Right lobe of liver (tissue), 6 donors: ENCODE data around the gene SH2D2A. TPM values are rescaled to one million over a fixed set of nuclear protein-coding genes. Genes with fewer than 3 reads are reported as not detected.
A peak's percentile ranks its signal among the peaks of the same experiment; 100 is the strongest.
"Not testable (repeated sequence)": the region's sequence is repeated elsewhere in the genome, so short reads cannot be mapped to it uniquely, and the experiment has no call there.

Experiments
- ATAC-seq, 4 donors: fragments of 200-7000 bp; cut with Tn5 transposase; one replicate each; pipeline ENCODE4 v1.9.1; 2020; ENCODE audit warnings: mild to moderate bottlenecking in 4 of 4, moderate library complexity in 4 of 4
- DNase-seq, 3 donors: peaks; one replicate each; pipeline ENCODE4 v3.0.0-alpha.2; 2020
- H3K27ac ChIP-seq, 3 donors: fragments of 200-600 bp; one replicate each; pipeline ENCODE4 v1.8.0; 2022
- H3K27me3 ChIP-seq, 2 donors: fragments of 200-600 bp; one replicate each; pipeline ENCODE4 v1.8.0; 2022
- H3K36me3 ChIP-seq, 4 donors: fragments of 200-600 bp; sonication (generic) in 1 of 4; one replicate each; pipeline versions ENCODE4 v1.5.1 to v1.8.0; 2017 to 2022; ENCODE audit warnings: control low read depth in 1 of 4
- H3K4me1 ChIP-seq, 4 donors: fragments of 200-600 bp; sonication (generic) in 1 of 4; one replicate each; pipeline versions ENCODE4 v1.5.1 to v1.8.0; 2017 to 2022; ENCODE audit warnings: control low read depth in 1 of 4
- H3K4me3 ChIP-seq, 3 donors: fragments of 200-600 bp; one replicate each; pipeline ENCODE4 v1.8.0; 2022
- H3K9me3 ChIP-seq, 4 donors: fragments of 200-600 bp; sonication (generic) in 1 of 4; one replicate each; pipeline versions ENCODE4 v1.5.1 to v1.8.0; 2017 to 2022; ENCODE audit warnings: control low read depth in 1 of 4
- POLR2A ChIP-seq: fragments of 450-650 bp; IDR thresholded peaks from one replicate; pipeline ENCODE4 v1.6.1; 2017; ENCODE audit warnings: antibody characterized with exemption, mild to moderate bottlenecking
- WGBS: methylation state at CpG from one replicate; pipeline ENCODE4 v1.1.6; 2018; ENCODE audit warnings: low coverage, low lambda C conversion rate; ENCODE audit not compliant: insufficient coverage; ENCODE audit errors: missing lambda C conversion rate; 5-methylcytosine and 5-hydroxymethylcytosine counted together
- intact Hi-C, 2 donors: fragments of 100-400 bp; cut with DNase I; formaldehyde crosslinking; loops; one replicate each; pipeline versions ENCODE4 v1.11.2 to v1.14.1; 2022
- total RNA-seq, 6 experiments: library from RNA; depleted of rRNA in 2 of 6; stranded (reverse); fragments of >200 nt in 2 of 6; fragmentation: NEBNext Ultra II Directional in 3 of 6; extraction: Animal tissue kit (Norgen Biotek cat#: 25700) in 3 of 6; gene quantifications; one replicate each; pipeline versions ENCODE4 v1.1.0 to v1.2.4, GENCODE V29; 2016 to 2023
- TF ChIP-seq, protein P1 (sequence below), 4 donors: fragments of 200-600 bp in 3 of 4; fragments of 450-650 bp in 1 of 4; IDR thresholded peaks; one replicate each; pipeline versions ENCODE4 v1.5.1 to v1.8.0; 2016 to 2022; ENCODE audit warnings: antibody characterized with exemption in 4 of 4, mild to moderate bottlenecking in 2 of 4
- donor health status: DM: no; HTN: yes; CAD: no.
- donor health status: DM: no; HTN: no; CAD: no.
- donor health status: DM: no; HTN: no; CAD: no.
- donor health status: DM: no; HTN: yes; CAD: no.
- donor health status: DM: no; HTN: yes; CAD: no.

The SH2D2A gene
- total RNA-seq, 6 experiments from 2014 or later = 0.32 to 1.3 (median 0.67) TPM

DNA sequence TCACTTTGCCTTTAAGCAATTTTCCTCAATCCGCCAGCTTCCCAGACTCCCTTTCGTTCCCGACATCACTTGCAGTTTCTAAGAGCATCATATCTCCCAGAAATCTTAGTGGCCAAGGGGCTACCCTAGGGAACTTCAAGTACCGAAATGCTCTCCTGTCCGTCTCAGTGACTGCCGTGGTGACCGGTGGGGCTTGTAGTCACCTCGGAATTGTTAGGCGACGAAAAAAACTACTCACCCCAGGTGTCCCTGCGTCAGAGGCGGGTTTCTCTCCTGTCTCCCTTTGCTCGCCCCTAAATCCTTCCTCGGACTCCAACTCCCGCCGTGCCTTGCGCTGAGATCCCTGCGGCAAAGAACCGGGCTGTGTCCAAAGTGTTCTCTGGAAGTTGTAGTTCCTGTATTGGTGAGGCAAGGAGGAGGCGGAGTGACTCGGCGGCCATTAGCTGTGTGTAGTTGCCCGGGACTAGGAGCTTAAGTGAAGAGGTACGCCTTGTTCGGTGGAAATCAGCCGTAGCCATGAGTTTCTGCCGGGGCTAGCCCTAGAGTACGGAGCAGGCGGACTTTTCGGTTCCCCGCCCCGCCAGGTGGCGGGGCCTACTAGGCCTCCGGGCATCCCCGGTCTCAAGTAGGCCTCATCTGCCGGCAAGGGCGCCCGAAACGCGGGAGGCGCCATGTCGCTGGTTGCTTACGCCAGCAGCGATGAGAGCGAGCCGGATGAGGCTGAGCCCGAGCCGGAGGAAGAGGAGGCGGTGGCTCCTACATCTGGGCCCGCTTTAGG lies 49.4 kb downstream of the SH2D2A start, which contains the start of gene PRCC:
PRCC (plus strand) TSS at position 435 of the 778 bp plus-strand sequence; CDS start at position 672, 237 bp downstream.
- intact Hi-C loops = no loop called here

DNA sequence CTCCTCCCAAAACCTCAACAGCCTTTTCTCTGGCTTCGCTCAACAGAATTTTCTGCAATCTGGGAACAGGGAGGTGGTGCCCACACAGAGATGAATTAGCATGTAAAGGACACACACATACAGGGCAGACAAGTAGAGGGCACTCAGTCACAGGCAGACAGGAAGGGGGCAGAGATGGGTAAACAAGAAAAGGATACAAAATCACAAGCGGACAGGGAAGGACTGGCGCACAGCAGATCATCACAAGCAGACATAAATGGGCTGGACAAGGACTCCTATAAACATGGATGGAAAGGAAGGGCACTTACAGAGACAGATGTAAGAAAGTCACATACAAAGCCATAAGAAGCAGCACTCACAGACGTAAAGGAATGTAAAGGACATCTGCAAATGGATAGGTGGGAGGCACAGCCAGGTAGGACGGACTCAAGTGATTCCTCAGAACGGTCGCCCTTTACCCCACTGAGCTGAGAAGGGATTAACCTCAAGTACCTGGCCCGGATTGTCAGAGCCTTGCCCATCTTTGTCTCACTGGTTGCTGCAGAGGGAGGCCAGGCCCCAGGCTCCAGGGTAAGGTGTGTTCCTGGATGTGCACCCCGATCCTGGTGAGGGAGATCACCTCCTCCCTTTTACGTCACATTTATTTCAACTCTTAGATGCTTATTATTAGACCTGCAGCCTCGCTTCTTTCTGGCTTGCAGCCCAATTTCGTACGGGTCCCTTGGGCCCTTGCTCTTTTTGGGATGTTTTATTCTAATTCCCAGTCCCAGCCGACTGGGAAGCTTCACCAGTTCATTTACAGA lies 50.1 kb downstream of the SH2D2A start:
- peak overlapping the region; percentile 71 to 85 (median 79) for H3K27ac ChIP-seq
- no peak for DNase-seq
- intact Hi-C loops = no loop called here
- H3K4me3 ChIP-seq = peak overlapping the region; percentile 64 to 91 (median 73)
- H3K9me3 ChIP-seq = no peaks in the 10 kb centered on the region
- TF ChIP-seq POLR2A = no peak
- TF ChIP-seq, protein P1, sequence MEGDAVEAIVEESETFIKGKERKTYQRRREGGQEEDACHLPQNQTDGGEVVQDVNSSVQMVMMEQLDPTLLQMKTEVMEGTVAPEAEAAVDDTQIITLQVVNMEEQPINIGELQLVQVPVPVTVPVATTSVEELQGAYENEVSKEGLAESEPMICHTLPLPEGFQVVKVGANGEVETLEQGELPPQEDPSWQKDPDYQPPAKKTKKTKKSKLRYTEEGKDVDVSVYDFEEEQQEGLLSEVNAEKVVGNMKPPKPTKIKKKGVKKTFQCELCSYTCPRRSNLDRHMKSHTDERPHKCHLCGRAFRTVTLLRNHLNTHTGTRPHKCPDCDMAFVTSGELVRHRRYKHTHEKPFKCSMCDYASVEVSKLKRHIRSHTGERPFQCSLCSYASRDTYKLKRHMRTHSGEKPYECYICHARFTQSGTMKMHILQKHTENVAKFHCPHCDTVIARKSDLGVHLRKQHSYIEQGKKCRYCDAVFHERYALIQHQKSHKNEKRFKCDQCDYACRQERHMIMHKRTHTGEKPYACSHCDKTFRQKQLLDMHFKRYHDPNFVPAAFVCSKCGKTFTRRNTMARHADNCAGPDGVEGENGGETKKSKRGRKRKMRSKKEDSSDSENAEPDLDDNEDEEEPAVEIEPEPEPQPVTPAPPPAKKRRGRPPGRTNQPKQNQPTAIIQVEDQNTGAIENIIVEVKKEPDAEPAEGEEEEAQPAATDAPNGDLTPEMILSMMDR (IDR thresholded peaks at IDR 0.05) = no peak
- 7% methylated on average over 11 of the region's 14 CpGs for WGBS
- ATAC-seq = peak; percentile 6 to 22 (median 14)
- peaks cover 0 to 6% (median 0%) of the 10 kb centered on the region in 4 donors for H3K36me3 ChIP-seq
- peaks cover 0 to 30% (median 3%) of the 10 kb centered on the region in 4 donors for H3K4me1 ChIP-seq
- no peaks in the 10 kb centered on the region for H3K27me3 ChIP-seq

More for the DNA sequence above, 49.4 kb downstream of the SH2D2A start, which contains the start of gene PRCC:
- under 1% methylated on average over 19 of the region's 50 CpGs for WGBS
- Histone ChIP-seq H3K9me3 (no peaks in the 10 kb centered on the region), H3K27me3 (no peaks in the 10 kb centered on the region), H3K4me3 (peak within 1 kb of the TSS; percentile 81 to 96 (median 91)), H3K36me3 (peaks cover 0 to 6% (median 0%) of the 10 kb centered on the region in 4 donors), H3K27ac (peak within 1 kb of the TSS; percentile 85 to 93 (median 88)), H3K4me1 (peaks cover 0 to 32% (median 3%) of the 10 kb centered on the region in 4 donors)
- peak; percentile 25 for TF ChIP-seq POLR2A
- TF ChIP-seq, protein P1 (IDR thresholded peaks at IDR 0.05) = no peak
- ATAC-seq (peak; percentile 93 to 98 (median 94)), DNase-seq (peak; percentile 97 to 99 (median 99))

DNA sequence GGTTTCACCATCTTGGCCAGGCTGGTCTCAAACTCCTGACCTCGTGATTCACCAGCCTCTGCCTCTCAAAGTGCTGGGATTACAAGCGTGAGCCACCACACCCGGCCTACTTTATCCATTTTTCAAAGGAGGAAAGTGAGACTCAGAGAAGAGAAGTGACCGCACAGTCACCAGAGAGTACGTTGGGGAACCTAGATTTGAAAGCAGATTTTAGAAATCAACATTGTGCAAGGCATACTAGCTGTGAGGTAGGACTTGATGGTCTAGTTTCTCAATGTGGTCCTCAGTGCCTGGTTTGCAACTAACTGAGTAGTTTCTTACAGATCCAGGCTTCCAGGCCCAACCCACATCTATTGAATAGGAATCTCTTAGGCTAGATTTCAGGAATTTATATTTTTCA lies 51.0 kb downstream of the SH2D2A start:
- Histone ChIP-seq H3K4me3 (peak overlapping the region in 2 of 3 donors; percentile 73 to 91), H3K4me1 (peaks cover 0 to 22% (median 3%) of the 10 kb centered on the region in 4 donors), H3K36me3 (peaks cover 0 to 5% (median 0%) of the 10 kb centered on the region in 4 donors), H3K9me3 (no peaks in the 10 kb centered on the region), H3K27me3 (no peaks in the 10 kb centered on the region), H3K27ac (peak overlapping the region in 1 of 3 donors; percentile 85)
- intact Hi-C loops = no loop called here
- 92% methylated on average over 4 of the region's 5 CpGs for WGBS
- no peak for ATAC-seq
- TF ChIP-seq, protein P1 (IDR thresholded peaks at IDR 0.05) = no peak
- TF ChIP-seq POLR2A = no peak
- DNase-seq = no peak

- H3K36me3 ChIP-seq, H3K27ac ChIP-seq, intact Hi-C loops, H3K4me3 ChIP-seq, H3K27me3 ChIP-seq, ATAC-seq, DNase-seq, H3K9me3 ChIP-seq: not testable (repeated sequence)
- 97% methylated on average over 14 of the region's 15 CpGs for WGBS
- H3K4me1 ChIP-seq = peaks cover 0 to 21% (median 3%) of the 10 kb centered on the region in 4 donors
These were observed 51.5 kb downstream of the SH2D2A start for GRCh38 chr1:156765136-156765535.
